Keratinocyte (primary cell): ENCODE results near the gene ASCC3.

Experiments
- CTCF ChIP-seq, 3 experiments: IDR thresholded peaks in 1 of 3; conservative IDR thresholded peaks in 1 of 3; optimal IDR thresholded peaks in 1 of 3; 2 replicates in 2 of 3; 3 replicates in 1 of 3; pipeline versions ENCODE3 to v1.5.1; 2011; ENCODE audit warnings: low read length in 3 of 3, mild to moderate bottlenecking in 3 of 3, moderate library complexity in 2 of 3, control low read depth in 1 of 3, inconsistent platforms in 1 of 3; ENCODE audit not compliant: insufficient read depth in 2 of 3; ENCODE audit errors: extremely low read depth in 1 of 3
- EZH2 ChIP-seq: IDR thresholded peaks from one replicate; pipeline ENCODE4 v1.6.1; 2012; ENCODE audit warnings: inconsistent platforms, mild to moderate bottlenecking, low read length, moderate library complexity

- no peak for TF ChIP-seq CTCF (optimal IDR thresholded peaks at IDR 0.05 in 1 of 3, IDR thresholded peaks at IDR 0.05 in 1 of 3, conservative IDR thresholded peaks at IDR 0.05 in 1 of 3; ENCODE audit: extremely low read depth in 1 of 3, insufficient read depth in 2 of 3, low read length in 3 of 3)
- TF ChIP-seq EZH2: no peak
Measured at GRCh38 chr6:100810015-100810414, 71.1 kb downstream of the ASCC3 start.
